NCI-H146 (cell line): ENCODE results near the gene DPF1.
"Not testable (repeated sequence)": the region's sequence is repeated elsewhere in the genome, so short reads cannot be mapped to it uniquely, and the experiment has no call there.

Experiments
- DNase-seq: peaks from one replicate; lab custom pipeline; 2025; lab: John Stamatoyannopoulos, UW

DPF1 gene

GRCh38 chr19:38250821-38251563, 27.0 kb upstream of the DPF1 start:
- peak; percentile 32 for DNase-seq

GRCh38 chr19:38250428-38250820, 26.4 kb upstream of the DPF1 start:
- no peak for DNase-seq

- DNase-seq, result no peak
Observed at GRCh38 chr19:38248421-38248820, 24.4 kb upstream of the DPF1 start.

DNA sequence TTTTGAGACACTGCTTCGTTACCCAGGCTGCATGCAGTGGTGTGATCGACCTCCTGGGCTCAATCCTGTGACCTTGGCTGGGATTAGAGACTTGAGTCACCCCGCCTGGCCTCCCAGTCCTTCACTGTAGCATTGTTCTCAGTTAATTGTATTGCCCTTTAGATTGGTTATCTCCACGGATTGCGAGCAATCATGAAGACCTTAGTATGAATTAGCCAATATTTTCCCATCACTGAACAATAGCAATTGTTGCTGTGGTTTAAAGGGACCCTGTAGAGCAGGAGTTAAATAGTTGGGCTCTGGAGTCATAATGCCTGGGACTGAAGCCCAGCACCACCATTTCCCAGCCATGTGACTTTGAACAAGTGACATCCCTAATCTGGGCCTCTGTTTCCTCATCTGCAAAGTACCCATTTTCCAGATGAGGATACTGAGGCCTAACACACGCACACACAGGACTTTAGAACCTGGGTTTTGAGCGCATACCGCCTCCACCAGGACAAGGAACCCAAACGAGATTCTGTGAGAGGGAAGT, 23.8 kb upstream of the DPF1 start:
- no peak for DNase-seq

DNA sequence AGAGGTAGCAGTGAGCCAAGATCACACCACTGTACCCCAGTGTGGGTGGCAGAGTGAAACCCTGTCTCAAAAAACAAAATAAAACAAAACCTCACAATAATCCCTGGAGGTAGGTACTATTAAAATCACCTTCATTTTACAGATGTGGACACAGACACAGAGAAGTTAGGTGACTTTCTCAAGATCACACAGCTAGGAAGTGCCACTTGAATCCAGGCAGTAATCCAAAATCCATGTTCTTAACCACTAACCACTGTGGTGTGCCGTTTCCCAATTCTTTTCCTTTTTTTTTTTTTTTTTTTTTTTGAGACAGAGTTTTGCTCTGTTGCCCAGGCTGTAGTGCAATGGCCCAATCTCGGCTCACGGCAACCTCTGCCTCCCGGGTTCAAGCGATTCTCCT, 23.1 kb upstream of the DPF1 start:
- DNase-seq, result no peak

- no peak for DNase-seq
Observed at GRCh38 chr19:38245826-38246498, 21.9 kb upstream of the DPF1 start.

DNA sequence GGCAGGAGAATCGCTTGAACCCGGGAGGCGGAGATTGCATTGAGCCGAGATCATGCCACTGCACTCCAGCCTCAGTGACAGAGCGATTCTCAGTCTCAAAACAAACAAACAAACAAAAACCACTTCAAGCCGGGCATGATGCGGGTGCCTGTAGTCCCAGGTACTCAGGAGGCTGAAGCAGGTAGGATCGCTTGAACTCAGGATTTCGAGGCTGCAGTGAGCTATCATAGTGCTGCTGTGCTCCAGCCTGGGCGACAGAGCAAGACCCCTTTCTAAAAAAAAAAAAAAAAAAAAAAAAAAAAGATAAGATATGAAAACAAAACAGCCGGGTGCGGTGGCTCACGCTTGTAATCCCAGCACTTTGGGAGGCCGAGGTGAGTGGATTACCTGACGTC, 19.3 kb upstream of the DPF1 start:
- no peak for DNase-seq

DNA sequence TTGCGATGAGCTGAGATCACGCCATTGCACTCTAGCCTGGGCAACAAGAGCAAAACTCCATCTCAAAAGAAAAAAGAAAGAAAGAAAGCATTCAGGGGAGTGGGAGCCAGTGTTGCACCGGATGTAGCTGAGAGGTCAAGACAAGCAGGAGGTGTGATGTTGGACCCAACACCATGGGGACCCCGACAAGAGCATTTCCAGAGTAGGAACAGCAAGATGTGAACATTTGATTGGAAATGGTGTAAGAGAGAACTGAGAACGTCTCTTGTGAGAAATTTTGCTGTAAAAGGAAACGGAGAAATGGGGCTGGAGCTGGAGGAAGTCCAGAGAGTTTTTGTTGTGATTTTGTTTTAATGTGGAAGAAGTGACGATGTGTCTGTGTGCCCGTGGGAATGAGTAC, 15.8 kb upstream of the DPF1 start:
- DNase-seq, result no peak

GRCh38 chr19:38234615-38235014, 10.6 kb upstream of the DPF1 start:
- no peak for DNase-seq

GRCh38 chr19:38233740-38234251, 9.8 kb upstream of the DPF1 start:
- peak; percentile 61 for DNase-seq

GRCh38 chr19:38231918-38232317, 7.9 kb upstream of the DPF1 start:
- no peak for DNase-seq

GRCh38 chr19:38230506-38231133, 6.6 kb upstream of the DPF1 start:
- not testable (repeated sequence) for DNase-seq

GRCh38 chr19:38229585-38230073, 5.6 kb upstream of the DPF1 start:
- DNase-seq, result peak; percentile 97

- DNase-seq, result peak; percentile 79
Observed at GRCh38 chr19:38228491-38229439, 4.7 kb upstream of the DPF1 start.

- DNase-seq, result peak; percentile 44
Observed at GRCh38 chr19:38228005-38228377, 4.0 kb upstream of the DPF1 start.

DNA sequence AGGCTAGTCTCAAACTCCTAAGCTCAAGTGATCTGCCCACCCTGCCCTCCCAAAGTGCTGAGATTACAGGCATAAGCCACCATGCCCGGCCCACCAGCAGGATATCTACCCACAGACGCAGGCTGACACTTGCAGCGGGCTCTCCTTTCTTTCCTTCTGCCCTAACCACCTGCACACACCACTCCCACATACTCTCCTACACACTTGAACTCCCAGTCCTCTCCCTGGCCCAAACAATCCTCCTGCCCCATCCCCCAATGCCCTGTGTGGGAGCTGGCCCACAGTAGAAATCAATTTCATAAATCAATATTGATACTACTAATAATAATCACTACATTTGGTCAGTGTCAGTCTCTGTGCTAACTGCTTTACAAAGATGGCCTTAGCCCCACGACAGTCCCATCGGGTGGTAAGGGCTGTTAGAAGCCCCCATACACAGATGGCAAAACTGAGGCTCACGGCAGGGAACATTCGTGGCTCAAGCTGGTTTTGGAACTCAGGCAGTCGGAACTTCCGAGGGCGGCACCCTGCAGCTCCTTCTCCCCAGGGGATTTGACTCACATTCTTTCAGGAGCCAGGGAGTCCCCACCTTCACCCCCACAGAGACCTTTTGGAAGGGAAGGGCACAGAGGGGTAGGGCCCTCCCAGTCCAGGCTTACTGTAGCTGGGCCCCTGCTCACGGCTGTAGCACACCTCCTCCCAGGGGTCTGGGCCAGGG, 3.4 kb upstream of the DPF1 start:
- DNase-seq, result no peak

- DNase-seq, result not testable (repeated sequence)
Observed at GRCh38 chr19:38224863-38225218, 819 bp upstream of the DPF1 start.

GRCh38 chr19:38223617-38224013, 407 bp downstream of the DPF1 start:
- no peak for DNase-seq

DNA sequence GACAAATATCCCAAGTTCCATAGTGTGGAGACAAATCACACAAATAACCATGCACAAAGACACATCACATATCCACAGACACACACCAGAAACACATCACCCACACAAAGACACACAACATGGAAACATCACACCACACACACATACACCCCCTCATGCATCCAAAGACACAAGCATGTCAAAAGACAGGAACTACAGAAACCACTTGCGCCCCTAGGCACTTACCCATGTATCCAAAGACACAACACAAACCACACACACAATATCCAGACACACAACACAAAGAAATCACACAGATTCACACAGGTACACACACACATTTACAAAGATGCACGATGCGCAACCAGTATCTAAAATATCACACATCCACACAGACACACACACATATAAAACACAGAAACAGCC, 901 bp downstream of the DPF1 start:
- DNase-seq, result no peak

- DNase-seq, result no peak
Observed at GRCh38 chr19:38221919-38222830, 1.8 kb downstream of the DPF1 start.
